Measurements from ENCODE around the gene GRID2.

GRID2 gene

DNA sequence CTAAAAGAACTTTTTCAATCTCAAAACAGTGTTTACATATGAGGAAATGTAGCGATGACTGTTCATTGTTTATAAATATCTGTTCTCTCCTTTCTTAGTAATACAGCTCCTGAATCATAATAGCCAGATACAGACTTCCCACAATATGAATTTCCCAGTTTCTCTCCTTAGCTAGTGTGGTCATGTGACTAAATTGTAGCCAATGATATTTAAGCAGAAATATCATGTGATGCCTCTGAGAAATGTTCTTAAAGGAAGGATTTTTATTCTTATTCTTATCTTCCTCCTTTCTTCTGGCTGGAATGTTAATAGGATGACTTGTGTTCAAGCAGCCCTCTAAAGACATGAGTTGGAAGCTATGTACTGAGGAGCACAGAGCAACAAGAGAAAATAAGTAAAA, 1141.1 kb downstream of the GRID2 start:
- DNase-seq = no peak

DNA sequence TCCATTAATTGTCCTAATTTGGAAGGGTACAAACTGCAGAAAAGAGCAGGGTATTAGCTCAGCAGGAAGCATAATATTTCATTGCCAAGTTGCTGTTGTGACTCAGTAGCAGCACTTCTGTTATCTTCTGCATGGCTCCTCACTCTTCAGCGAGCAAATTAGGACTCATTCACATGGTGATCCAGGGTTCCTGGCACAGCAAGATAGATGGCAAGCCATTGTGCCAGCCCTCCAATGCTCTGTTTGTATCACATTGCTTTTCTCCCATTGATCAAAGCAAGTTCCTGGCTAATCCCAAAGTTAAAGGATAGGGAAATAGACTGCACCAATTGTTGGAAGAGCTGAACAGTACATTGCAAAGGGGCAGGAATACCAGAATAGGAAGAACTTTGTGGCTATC, 1142.3 kb downstream of the GRID2 start:
- DNase-seq = no peak

DNA sequence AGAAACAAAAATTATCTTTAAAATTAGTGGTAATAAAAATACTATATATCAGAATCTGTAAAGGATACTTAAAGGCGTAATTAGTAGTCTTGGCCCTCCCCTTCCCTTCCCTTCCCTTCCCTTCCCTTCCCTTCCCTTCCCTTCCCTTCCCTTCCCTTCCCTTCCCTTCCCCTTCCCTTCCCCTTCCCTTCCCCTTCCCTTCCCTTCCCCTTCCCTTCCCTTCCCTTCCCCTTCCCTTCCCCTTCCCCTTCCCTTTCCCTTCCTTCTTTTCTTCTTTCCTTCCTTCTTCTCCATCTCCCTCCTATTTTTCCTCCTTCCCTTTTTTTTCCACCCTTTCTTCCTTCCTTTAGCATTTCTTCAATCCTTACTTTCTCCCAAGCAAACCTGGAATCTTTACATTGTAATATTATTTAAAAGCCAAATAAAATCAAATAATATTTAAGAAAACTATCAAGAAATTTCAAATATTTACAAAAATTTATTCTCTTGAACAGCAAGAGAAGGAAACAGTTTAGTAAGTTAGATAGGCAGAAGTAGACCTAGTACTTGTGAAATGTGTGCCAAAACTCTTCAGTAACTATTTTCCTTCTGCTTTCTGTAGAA, 1145.0 kb downstream of the GRID2 start:
- DNase-seq = no peak

GRCh38 chr4:93451954-93452353, 1148.2 kb downstream of the GRID2 start:
- DNase-seq = no peak

- no peak for DNase-seq
Measured at GRCh38 chr4:93461541-93461940, 1157.8 kb downstream of the GRID2 start.

DNA sequence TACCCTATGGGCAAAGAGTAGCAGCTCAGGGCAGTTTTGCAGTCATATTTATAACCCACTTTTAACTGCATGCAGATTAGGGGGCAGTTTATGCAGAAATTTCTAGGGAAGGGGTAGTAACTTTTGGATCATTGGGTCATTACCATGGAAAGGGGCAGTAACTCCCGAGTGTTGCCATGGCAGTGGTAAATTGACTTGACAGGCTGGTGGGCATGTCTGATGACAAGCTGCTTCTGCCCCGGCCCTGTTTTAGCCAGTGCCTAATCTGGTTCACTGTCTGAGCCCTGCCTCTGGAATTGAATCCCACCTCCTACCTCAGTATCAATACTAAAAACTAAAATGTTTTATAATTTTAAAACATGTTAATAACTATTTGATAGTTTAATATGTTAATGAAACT, 1162.7 kb downstream of the GRID2 start:
- no peak for DNase-seq

GRCh38 chr4:93467484-93468155, 1163.9 kb downstream of the GRID2 start:
- DNase-seq = no peak

DNA sequence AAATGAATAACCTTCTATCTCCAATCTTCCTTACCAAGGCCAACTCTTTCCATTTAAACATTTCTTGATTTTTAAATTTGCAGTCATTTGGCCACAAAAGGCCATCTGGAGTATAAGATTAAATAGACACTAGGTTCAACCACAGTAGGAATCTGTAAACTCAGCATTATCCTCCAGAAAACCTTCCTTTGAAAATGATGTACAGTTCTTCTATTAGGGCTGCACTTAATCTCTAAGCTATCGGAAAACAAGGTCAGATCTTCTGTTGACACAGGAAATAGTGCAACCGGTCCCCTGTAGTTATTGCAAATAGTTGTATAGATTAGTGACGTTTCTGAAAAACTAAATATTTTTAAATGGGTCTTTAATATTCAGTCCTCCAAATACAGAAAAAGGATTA, 1165.8 kb downstream of the GRID2 start:
- DNase-seq = no peak

GRCh38 chr4:93475730-93476129, 1172.0 kb downstream of the GRID2 start:
- DNase-seq = no peak

DNA sequence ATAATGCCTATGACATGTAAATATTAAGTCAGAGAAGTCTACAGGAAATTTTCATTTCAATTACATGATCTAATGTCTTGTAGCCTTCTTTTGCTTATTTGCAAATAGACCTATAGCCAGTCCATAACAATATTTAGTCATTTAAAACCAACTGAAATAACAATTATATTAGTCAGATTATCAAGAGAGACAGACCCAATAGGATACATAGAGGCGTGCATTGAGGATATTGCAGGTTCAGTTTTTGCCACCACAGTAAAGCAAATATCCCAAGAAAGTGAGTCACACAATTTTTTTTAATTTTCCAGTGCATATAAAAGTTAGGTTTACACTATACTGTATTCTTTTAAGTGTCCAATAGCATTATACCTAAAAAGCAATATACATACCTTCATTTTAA, 1175.0 kb downstream of the GRID2 start:
- DNase-seq = no peak

- no peak for DNase-seq
Measured at GRCh38 chr4:93480452-93480851, 1176.7 kb downstream of the GRID2 start.

DNA sequence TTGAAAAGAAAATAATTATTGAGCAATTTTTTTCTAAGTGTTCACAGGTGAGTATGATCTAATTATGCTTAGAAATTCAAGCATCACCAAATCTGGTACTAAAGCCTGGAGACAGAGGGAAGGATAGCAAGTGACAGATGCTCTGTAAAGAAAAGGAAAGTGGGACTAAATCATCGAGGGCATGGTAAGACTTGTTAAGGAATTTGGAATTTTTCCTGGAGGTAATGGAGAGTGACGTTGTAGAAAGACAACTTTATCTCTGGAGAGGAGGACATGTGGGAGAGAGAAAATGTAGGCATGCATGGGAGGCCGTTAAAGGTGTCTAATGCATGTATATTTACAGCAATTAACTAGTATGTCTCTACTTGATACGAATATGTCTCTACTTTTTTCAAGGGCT, 1191.6 kb downstream of the GRID2 start:
- no peak for DNase-seq

- DNase-seq = no peak
Measured at GRCh38 chr4:93501244-93501643, 1197.5 kb downstream of the GRID2 start.

DNA sequence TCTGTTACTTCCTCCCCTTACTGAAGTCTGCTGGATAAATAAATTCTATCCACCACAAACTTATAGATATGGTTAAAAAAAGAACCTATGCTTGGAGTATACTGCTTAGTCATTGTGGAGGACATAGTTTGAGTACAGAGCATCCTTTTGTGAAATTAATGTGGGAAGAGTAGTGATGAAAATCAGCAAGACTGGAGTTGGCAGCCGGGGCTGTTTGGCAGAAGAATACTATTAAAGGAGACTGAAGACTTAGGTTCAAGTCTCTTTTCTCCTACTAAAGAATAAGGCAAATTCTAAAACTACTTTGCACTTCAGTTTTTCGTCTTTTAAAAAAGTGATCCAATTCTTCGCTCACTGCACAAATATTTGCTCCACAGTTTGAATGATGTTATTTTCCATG, 1198.2 kb downstream of the GRID2 start:
- no peak for DNase-seq

GRCh38 chr4:93502991-93503390, 1199.2 kb downstream of the GRID2 start:
- no peak for DNase-seq

- DNase-seq = no peak
Measured at GRCh38 chr4:93513851-93514250, 1210.1 kb downstream of the GRID2 start.

- DNase-seq = no peak
Measured at GRCh38 chr4:93515208-93515607, 1211.4 kb downstream of the GRID2 start.

GRCh38 chr4:93529692-93530372, 1226.1 kb downstream of the GRID2 start:
- no peak for DNase-seq

DNA sequence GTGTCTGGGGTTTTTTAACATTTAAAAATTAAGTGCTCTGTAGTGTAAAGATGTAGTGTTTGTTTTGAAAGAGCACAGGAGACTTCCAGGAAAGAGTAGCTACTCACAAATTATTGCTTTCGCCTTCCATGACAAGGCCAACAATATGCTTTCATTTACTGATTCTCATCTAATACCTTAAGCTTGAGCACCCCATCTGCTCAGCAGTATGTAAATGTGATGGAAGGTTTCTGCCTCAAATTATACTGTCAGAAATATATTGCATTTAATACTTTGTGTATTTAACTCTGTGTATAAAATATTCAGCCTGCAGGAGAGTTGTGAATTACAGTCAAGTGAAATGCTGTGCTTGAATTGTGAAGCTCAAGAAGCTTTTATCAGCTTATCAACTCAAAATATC, 1228.5 kb downstream of the GRID2 start:
- DNase-seq = no peak

- DNase-seq = no peak
Measured at GRCh38 chr4:93540562-93540961, 1236.8 kb downstream of the GRID2 start.

DNA sequence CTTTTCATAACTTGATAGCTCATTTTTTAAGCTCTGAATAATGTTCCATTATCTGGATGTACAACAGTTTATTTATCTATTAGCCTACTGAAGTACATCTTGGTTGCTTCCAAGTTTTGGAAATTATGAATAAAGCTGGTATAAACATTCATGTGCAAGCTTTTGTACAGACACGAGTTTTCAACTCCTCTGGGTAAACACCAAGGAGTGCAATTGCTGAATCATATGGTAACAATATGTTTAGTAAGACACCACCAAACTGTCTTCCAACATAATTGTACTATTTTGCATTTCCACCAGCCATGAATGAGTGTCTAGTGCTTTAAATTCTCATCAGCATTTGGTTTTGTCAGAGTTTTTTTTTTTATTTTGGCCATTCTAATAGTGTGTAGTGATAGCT, 1258.1 kb downstream of the GRID2 start:
- no peak for DNase-seq

GRCh38 chr4:93568758-93569157, 1265.0 kb downstream of the GRID2 start:
- DNase-seq = no peak

DNA sequence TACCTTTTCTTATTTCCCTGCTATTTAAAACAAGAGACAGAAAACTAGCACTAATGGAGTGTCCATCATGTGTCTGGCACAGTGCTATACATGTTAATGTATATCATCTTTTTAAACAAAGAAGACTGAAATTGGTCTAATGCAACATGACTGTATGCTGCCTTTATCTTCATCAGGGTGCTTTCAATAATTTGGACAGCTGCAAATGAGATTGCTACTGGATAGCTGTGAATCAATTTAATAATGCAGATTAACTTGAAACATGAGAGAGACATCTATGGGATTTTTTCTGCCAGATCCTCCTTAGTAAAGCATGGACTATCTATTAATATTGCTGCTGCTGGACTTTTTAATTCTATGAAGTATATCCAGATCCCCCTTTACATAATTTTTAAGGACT, 1269.5 kb downstream of the GRID2 start:
- DNase-seq = no peak

DNA sequence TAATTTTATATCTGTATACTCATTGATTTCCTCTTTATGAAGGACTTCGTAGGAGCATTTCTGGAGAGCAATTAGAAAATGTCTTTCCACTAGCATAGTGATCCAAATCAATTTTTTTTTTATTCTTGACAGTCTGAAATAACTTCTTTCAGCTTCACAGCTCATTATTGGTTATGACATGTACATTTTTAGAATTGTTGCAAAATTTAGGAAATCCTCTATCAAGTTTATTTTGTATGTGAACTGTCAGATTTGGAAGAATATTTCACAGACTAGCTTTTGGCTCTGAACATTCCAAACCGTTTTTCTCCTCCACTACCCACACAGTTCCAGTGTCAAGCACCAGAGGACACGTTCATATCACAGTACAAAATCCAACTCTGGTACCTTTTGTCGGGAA, 1275.2 kb downstream of the GRID2 start:
- DNase-seq = no peak

DNA sequence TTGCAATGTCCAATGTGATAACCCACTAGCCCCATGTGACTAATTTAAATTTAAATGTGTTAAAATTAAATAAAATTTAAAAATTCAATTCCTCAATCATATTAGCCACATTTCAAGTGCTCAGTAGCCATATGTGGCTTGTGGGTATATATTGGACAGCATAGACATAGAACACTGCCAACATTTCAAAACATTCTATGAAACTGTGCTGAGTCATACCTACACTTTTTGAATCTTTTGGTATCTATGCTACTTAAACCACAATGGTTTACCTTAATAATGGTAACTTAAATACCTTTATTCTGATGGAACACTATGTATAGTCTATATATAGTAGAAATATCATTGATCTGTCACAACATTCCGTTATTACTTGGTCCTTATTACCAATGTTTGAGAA, 1301.4 kb downstream of the GRID2 start:
- no peak for DNase-seq
